Left forelimb (tissue), 1 donor: ENCODE measurements around the gene LRRC4C.

Experiments used
- DNase-seq: peaks from one replicate; pipeline ENCODE4 v3.0.0-alpha.2; 2018; ENCODE audit warnings: low spot score

The LRRC4C gene

GRCh38 chr11:40291329-40291728, 1168.1 kb downstream of the LRRC4C start:
- no peak for DNase-seq

DNA sequence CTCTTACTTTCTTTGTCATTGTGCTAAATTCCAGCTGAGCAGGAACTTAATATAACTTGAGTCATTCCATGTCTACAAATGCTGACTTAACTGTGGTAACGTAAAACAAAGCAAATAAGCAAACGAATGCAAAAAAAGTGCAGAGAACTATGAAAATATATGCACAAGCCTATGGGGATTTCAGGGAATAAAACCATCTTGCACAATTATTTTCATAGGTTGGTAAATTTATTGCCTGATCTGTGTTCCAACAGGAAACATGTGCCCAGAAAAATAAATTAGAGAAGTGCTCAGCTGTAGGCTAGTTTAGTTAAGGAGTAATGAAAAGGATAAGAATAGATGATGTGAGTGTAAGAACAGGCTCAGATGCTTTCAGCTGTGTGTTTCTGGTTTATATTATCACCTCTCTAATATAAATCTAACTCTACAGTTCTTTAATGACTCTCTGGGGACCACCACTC, 1169.3 kb downstream of the LRRC4C start:
- no peak for DNase-seq

DNA sequence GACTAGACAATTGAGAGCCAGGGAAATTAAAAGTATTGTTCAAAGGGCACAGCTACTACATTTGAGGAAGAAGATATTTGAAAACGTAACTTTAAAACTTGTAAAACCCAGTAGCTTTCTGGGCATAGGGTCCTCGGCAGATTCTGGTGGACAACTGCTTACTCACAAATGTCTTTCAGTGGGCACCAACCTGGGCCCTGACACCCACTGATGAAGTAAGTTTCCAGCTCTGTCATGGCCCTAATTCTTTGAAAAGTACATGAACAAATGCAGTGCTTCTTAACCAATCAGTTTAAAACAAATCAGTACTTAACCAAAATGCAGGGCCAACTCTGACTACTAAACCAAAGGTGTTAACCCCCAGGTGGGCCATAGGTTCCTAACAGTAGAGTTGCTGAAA, 1170.1 kb downstream of the LRRC4C start:
- DNase-seq = no peak

- no peak for DNase-seq
These were observed 1171.3 kb downstream of the LRRC4C start for GRCh38 chr11:40287916-40288803.

- DNase-seq = no peak
These were observed 1173.3 kb downstream of the LRRC4C start for GRCh38 chr11:40286137-40286536.

GRCh38 chr11:40285558-40285957, 1173.9 kb downstream of the LRRC4C start:
- DNase-seq = no peak

DNA sequence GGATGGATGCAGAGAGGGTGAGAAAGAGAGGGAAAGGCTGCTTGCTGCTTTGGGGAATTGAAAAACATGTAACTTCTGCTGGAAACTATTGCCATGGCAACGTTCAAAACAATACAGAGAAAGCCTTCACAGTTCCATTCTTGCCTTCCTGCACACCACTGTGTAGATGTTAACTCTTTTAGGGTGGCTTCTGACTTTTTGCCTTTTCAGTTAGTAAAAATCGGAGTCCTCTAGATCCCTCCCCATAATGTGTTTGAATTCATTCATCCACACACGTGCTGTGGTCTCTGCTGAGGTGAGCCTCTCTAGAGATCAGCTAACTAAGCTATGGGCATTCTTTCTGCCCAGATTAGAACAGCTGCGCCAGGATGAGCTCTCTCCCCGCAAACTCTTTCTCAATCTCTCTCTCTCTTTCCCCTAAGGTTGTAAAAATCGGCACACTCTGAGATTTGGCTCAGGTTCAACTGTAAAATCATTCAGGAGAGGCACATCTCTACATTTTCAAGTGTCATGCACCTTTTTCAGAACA, 1178.3 kb downstream of the LRRC4C start:
- no peak for DNase-seq

DNA sequence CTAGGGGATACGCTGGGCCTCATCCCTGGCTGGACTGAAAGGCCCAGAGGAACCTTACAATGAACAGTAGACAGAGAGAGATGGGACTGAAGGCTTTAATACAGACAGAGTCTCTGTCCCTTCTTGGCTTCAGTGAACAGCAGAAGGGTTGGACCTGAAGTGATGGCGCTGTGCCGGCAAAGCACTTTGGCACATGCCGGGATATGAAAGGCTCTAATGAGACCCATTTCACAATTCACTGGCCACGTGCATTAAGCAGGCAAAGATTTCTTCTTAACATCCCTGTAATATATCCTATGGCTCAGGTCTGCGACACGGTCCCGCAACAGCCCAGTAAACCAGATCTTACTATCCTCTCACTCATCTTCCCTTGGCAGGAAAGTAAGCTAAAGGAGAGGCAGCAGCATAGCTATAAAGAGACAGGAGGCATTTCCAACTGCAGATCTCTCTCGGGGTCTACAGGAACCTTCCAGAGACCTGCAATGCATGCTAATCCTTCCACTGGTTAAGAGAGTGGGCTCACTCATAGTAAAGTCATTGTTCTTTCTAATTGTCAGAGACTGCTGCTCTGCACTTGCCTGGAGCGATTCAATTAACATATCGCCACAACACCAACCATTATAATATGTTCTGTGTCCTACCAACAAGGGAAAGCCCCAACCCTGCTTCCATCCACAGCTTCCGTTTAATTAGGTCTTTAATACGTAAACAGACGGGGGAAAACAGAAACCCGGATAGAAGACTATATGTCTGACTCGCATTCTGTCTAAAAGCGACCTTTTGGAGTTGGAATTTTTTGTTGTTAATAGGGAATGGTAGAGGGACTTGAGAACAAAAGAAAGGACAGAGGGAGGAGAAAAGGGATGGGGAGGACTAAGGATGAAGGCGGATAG, 1179.0 kb downstream of the LRRC4C start:
- DNase-seq = no peak

- DNase-seq = no peak
These were observed 1182.5 kb downstream of the LRRC4C start for GRCh38 chr11:40276960-40277359.

DNA sequence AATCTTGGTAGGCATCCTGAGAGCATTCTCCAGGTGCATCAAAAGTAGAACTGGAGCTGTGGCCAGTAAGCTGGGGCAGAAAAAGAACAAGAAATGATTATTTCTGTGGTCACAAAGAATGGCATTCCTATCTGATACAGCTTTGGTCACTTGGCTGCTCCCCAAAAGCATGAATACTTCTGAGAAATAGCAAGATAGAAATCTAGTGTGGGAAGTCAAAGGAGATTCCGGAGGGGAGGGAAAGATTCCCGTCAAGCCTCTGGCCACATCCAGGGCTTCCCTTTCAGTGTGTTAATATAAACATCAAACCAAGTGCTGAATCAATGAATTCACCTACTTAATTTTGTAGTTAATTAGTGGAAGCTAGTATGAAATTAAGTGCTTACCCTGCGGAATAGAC, 1185.4 kb downstream of the LRRC4C start:
- no peak for DNase-seq

GRCh38 chr11:40273192-40273732, 1186.2 kb downstream of the LRRC4C start:
- no peak for DNase-seq

DNA sequence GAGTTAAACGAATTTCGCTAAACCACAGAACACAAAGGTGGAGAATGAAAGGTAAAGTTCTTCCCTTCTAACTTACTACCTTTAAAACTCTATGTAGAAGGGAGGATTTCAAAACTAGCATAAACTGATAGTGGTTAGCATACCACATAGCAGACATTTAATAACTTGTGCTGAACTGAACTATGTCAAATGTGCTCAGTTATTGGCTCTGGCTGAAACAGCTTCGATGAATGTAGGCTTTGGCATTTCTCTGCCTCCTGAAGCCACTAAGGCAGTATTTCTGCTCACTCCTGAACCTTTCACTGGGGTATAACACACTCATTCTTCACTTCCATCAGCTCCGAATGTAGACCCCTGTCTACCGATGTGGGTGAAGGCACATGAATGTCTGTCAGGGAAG, 1188.1 kb downstream of the LRRC4C start:
- DNase-seq = no peak

- no peak for DNase-seq
These were observed 1189.6 kb downstream of the LRRC4C start for GRCh38 chr11:40269865-40270264.

GRCh38 chr11:40268551-40268950, 1190.9 kb downstream of the LRRC4C start:
- no peak for DNase-seq

- DNase-seq = no peak
These were observed 1204.0 kb downstream of the LRRC4C start for GRCh38 chr11:40255457-40255856.

- DNase-seq = no peak
These were observed 1206.3 kb downstream of the LRRC4C start for GRCh38 chr11:40253166-40253565.

GRCh38 chr11:40252236-40252635, 1207.2 kb downstream of the LRRC4C start:
- DNase-seq = no peak

DNA sequence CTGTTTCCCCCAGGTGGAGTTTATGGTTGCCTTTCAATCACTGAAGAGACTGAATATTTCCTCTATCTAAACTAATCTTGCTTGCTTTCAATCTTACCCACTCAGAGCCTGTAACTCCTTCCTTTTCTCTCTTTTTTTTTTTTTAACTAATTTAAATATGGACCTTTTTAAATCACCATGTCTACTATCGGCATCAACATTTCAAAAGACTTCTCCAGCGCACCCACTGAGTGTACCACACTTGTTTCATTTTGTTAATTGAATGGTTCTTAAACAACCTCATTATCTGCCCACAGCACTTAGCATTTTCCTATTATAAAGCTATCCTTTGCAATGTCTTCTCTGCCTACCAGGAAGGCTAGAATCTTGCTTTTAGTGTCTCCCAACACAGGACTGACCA, 1212.5 kb downstream of the LRRC4C start:
- no peak for DNase-seq

- no peak for DNase-seq
These were observed 1217.9 kb downstream of the LRRC4C start for GRCh38 chr11:40241524-40242051.

- DNase-seq = no peak
These were observed 1219.2 kb downstream of the LRRC4C start for GRCh38 chr11:40240284-40240683.

DNA sequence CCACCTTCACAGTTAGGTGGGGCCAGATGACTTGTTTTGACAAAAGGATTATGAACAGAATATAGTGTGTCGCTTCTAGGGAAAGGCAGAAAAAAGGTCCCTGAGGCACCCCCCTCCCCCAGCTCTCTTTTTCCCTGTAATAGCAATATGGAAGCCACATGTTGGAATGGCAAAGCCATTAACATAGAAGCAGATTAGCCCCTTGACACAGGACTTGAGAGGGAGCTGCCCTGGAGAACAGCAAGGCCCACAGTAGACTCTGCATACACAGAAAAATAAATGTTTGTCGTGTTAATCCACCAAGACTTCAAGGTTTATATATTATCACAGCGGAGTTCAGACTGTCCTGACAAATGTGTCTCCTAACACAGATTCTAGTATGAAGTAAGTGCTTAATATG, 1222.9 kb downstream of the LRRC4C start:
- DNase-seq = no peak

GRCh38 chr11:40235841-40236240, 1223.6 kb downstream of the LRRC4C start:
- no peak for DNase-seq
